ENCODE measurements around the gene SCN2B.

Gene SCN2B

GRCh38 chr11:118175031-118175992 is 1.1 kb downstream of the SCN2B start:
- DNase-seq (ENCODE audit: low read depth in 4 of 4, low spot score in 1 of 4): no peak

GRCh38 chr11:118174006-118174567 is 2.4 kb downstream of the SCN2B start:
- no peak for DNase-seq (ENCODE audit: low read depth in 4 of 4, low spot score in 1 of 4)

- DNase-seq (ENCODE audit: low read depth in 4 of 4, low spot score in 1 of 4): no peak
Observed at GRCh38 chr11:118172356-118172755, 4.1 kb downstream of the SCN2B start.

GRCh38 chr11:118171269-118172062 is 5.0 kb downstream of the SCN2B start:
- peak; percentile 60 to 68 (median 64) for DNase-seq (ENCODE audit: low read depth in 4 of 4, low spot score in 1 of 4)

GRCh38 chr11:118170882-118171268 is 5.6 kb downstream of the SCN2B start:
- no peak for DNase-seq (ENCODE audit: low read depth in 4 of 4, low spot score in 1 of 4)

- no peak for DNase-seq (ENCODE audit: low read depth in 4 of 4, low spot score in 1 of 4)
Observed at GRCh38 chr11:118170231-118170630, 6.2 kb downstream of the SCN2B start.

GRCh38 chr11:118169300-118170140 is 6.9 kb downstream of the SCN2B start:
- DNase-seq (ENCODE audit: low read depth in 4 of 4, low spot score in 1 of 4): no peak

GRCh38 chr11:118168751-118169150 is 7.7 kb downstream of the SCN2B start:
- DNase-seq (ENCODE audit: low read depth in 4 of 4, low spot score in 1 of 4): no peak

GRCh38 chr11:118168316-118168715 is 8.1 kb downstream of the SCN2B start:
- DNase-seq (ENCODE audit: low read depth in 4 of 4, low spot score in 1 of 4): no peak

- DNase-seq (ENCODE audit: low read depth in 4 of 4, low spot score in 1 of 4): no peak
Observed at GRCh38 chr11:118167906-118168305, 8.5 kb downstream of the SCN2B start.

- DNase-seq (ENCODE audit: low read depth in 4 of 4, low spot score in 1 of 4): no peak
Observed at GRCh38 chr11:118167253-118167652, 9.2 kb downstream of the SCN2B start.

- DNase-seq (ENCODE audit: low read depth in 4 of 4, low spot score in 1 of 4): no peak
Observed at GRCh38 chr11:118166641-118167040, 9.8 kb downstream of the SCN2B start.

- DNase-seq (ENCODE audit: low read depth in 4 of 4, low spot score in 1 of 4): no peak
Observed at GRCh38 chr11:118164885-118165284, 11.6 kb downstream of the SCN2B start.

- DNase-seq (ENCODE audit: low read depth in 4 of 4, low spot score in 1 of 4): no peak
Observed at GRCh38 chr11:118163494-118163893, 12.9 kb downstream of the SCN2B start.

- DNase-seq (ENCODE audit: low read depth in 4 of 4, low spot score in 1 of 4): no peak
Observed at GRCh38 chr11:118162846-118163245, 13.6 kb downstream of the SCN2B start.

- DNase-seq (ENCODE audit: low read depth in 4 of 4, low spot score in 1 of 4): no peak
Observed at GRCh38 chr11:118161786-118162185, 14.7 kb downstream of the SCN2B start.

- DNase-seq (ENCODE audit: low read depth in 4 of 4, low spot score in 1 of 4): no peak
Observed at GRCh38 chr11:118157186-118157895, 19.1 kb downstream of the SCN2B start.

- no peak for DNase-seq (ENCODE audit: low read depth in 4 of 4, low spot score in 1 of 4)
Observed at GRCh38 chr11:118156531-118157185, 19.8 kb downstream of the SCN2B start.

GRCh38 chr11:118155776-118156530 is 20.5 kb downstream of the SCN2B start:
- DNase-seq (ENCODE audit: low read depth in 4 of 4, low spot score in 1 of 4): no peak
